Mucosa of descending colon (tissue), 3 donors: Measurements from ENCODE around the gene DNAJC3. TPM values are rescaled to one million over a fixed set of nuclear protein-coding genes. Genes with fewer than 3 reads are reported as not detected.

Experiments used
- ATAC-seq: fragments of 200-7000 bp; cut with Tn5 transposase; one replicate; pipeline ENCODE4 v1.9.1; 2020; ENCODE audit warnings: mild to moderate bottlenecking, moderate library complexity
- DNase-seq, 3 donors: peaks; one replicate each; pipeline ENCODE4 v3.0.0-alpha.2; 2020
- H3K36me3 ChIP-seq: fragments of 200-600 bp; one replicate; pipeline ENCODE4 v1.8.0; 2021; ENCODE audit warnings: low read depth, mild to moderate bottlenecking
- H3K4me1 ChIP-seq: fragments of 200-600 bp; one replicate; pipeline ENCODE4 v1.8.0; 2021; ENCODE audit warnings: low read depth, mild to moderate bottlenecking
- H3K4me3 ChIP-seq: fragments of 200-600 bp; one replicate; pipeline ENCODE4 v1.8.0; 2021; ENCODE audit warnings: mild to moderate bottlenecking
- H3K9me3 ChIP-seq: fragments of 200-600 bp; one replicate; pipeline ENCODE4 v1.8.0; 2021; ENCODE audit warnings: mild to moderate bottlenecking
- intact Hi-C, 2 donors: fragments of 100-400 bp; cut with DNase I in 1 of 2; cut with micrococcal nuclease in 1 of 2; formaldehyde crosslinking; loops; one replicate each; pipeline versions ENCODE4 v1.11.0 to v1.11.1; 2022; cut with DNase I, micrococcal nuclease
- long read RNA-seq, 2 donors: library from polyadenylated mRNA; unstranded; transcript quantifications; one replicate each; pipeline ENCODE4 v2.0.0, GENCODE V29; 2019 to 2021
- total RNA-seq, 3 donors: library from RNA; stranded (reverse); fragmentation: NEBNext Ultra II Directional in 2 of 3; extraction: Animal tissue kit (Norgen Biotek cat#: 25700) in 2 of 3; gene quantifications; one replicate each; pipeline versions ENCODE4 v1.2.1 to v1.2.4, GENCODE V29; 2021 to 2023
- TF ChIP-seq, protein P1 (sequence below): fragments of 200-600 bp; IDR thresholded peaks from one replicate; pipeline ENCODE4 v1.8.0; 2022; ENCODE audit warnings: antibody characterized with exemption, mild to moderate bottlenecking
- donor health status: DM: no; HTN: no; CAD: no; lungs with moderate emphysema.
- donor health status: DM: no; HTN: no; CAD: no.
- donor health status: DM: no; HTN: yes; CAD: no.

Gene DNAJC3, protein sequence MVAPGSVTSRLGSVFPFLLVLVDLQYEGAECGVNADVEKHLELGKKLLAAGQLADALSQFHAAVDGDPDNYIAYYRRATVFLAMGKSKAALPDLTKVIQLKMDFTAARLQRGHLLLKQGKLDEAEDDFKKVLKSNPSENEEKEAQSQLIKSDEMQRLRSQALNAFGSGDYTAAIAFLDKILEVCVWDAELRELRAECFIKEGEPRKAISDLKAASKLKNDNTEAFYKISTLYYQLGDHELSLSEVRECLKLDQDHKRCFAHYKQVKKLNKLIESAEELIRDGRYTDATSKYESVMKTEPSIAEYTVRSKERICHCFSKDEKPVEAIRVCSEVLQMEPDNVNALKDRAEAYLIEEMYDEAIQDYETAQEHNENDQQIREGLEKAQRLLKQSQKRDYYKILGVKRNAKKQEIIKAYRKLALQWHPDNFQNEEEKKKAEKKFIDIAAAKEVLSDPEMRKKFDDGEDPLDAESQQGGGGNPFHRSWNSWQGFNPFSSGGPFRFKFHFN
- total RNA-seq, result 10 to 100 TPM; 48.6 to 60.5 (median 55.2) TPM
- long read RNA-seq, donor 1, full-length matches to known transcripts, result 17 of 32 reads
- long read RNA-seq, donor 1, partial matches to known transcripts, result 13 of 32 reads
- long read RNA-seq, donor 1, other reads (novel, unspliced or antisense), result 2 of 32 reads
- long read RNA-seq, donor 2, full-length matches to known transcripts, result 7 of 76 reads
- long read RNA-seq, donor 2, partial matches to known transcripts, result 39 of 76 reads
- long read RNA-seq, donor 2, other reads (novel, unspliced or antisense), result 30 of 76 reads

DNA sequence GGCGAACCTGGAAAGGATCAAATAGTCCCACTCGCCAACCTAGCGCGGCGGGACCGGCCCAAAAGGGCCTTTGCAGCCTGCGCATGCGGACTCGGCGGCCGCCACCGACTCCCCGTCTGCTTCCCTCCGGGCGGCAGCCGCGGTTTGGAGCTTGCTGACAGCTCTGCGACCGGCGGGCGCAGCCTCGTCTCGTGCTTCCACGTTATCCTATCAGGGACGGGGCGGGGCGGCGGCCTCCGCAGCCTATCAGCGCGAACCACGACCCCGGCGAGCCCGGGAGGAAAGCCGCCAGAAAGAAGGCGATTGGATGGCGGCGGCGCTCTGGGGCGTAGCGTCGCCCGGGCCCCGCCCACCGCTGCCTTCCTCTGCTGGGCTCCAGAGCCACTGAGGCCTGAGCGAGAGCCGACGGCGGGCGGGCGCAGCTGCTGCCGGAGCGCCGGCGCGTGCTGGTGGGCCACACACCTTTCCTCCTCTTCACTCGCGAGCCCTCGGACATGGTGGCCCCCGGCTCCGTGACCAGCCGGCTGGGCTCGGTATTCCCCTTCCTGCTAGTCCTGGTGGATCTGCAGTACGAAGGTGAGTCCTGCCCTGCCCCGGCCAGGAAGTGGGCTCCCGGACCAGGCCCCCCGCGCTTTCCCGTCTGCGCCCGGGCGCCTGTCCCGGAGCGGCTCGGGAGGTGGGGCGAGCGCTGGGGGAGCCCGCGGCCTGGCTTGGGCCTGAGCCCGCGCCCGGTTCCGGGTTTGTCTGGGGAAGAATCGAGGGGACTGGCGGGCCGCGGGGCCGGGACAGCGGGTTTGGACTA is at the start of gene DNAJC3:
DNAJC3 (plus strand) TSS at position 378 of the 802 bp plus-strand sequence; CDS start at position 495, 117 bp downstream.
- ATAC-seq (peak; percentile 97), DNase-seq (peak; percentile 99)
- Histone ChIP-seq H3K36me3 (no peaks in the 10 kb centered on the region), H3K9me3 (peaks cover 2% of the 10 kb centered on the region), H3K4me1 (peaks cover 21% of the 10 kb centered on the region), H3K4me3 (peak within 1 kb of the TSS; percentile 95)
- intact Hi-C loops, result no loop called here
- TF ChIP-seq, protein P1, sequence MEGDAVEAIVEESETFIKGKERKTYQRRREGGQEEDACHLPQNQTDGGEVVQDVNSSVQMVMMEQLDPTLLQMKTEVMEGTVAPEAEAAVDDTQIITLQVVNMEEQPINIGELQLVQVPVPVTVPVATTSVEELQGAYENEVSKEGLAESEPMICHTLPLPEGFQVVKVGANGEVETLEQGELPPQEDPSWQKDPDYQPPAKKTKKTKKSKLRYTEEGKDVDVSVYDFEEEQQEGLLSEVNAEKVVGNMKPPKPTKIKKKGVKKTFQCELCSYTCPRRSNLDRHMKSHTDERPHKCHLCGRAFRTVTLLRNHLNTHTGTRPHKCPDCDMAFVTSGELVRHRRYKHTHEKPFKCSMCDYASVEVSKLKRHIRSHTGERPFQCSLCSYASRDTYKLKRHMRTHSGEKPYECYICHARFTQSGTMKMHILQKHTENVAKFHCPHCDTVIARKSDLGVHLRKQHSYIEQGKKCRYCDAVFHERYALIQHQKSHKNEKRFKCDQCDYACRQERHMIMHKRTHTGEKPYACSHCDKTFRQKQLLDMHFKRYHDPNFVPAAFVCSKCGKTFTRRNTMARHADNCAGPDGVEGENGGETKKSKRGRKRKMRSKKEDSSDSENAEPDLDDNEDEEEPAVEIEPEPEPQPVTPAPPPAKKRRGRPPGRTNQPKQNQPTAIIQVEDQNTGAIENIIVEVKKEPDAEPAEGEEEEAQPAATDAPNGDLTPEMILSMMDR, result peak; percentile 8

DNA sequence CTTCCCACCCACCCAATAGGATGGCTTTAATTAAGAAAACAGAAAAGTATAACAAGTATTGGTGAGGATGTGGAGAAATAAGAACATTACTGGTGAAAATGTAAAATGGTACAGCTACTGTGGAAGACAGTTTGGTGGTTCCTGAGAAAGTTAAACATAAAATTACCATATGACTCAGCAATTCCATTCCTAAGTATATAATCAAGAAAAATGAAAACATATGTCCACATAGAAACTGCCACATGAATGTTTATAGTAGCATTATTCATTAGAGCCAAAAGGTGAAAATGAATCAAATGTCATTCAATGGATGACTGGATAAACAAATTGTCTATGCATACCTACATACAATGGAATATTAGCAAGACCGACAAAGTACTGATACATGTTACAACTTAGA is 49.3 kb upstream of the DNAJC3 start:
- no peaks in the 10 kb centered on the region for H3K9me3 ChIP-seq
- no peaks in the 10 kb centered on the region for H3K36me3 ChIP-seq
- TF ChIP-seq, protein P1, result no peak
- H3K4me3 ChIP-seq, result no peak overlapping the region
- no peak for DNase-seq
- no peak for ATAC-seq
- H3K4me1 ChIP-seq, result no peaks in the 10 kb centered on the region
- intact Hi-C loops, result loop anchor here (10.0 kb wide), 1 partner anchor 207 kb away; no protein-coding TSS in a partner anchor

DNA sequence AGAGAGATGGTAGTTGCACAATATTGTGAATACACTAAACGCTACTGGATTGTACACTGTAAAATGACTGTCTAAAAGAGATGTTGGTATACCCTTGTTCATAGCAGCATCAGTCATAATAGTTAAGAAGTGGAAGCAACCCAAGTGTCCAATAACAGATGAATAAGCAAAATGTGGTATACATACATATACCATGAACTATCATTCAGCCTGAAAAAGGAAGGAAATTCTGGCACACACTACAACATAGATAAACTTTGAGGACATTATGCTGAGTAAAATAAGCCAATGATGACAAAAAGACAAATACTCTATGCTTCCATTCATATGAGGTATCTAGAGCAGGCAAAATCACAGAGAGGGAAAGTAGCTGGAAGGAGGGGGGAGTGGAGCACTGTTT is 48.5 kb upstream of the DNAJC3 start:
- TF ChIP-seq, protein P1, result no peak
- DNase-seq, result no peak

DNA sequence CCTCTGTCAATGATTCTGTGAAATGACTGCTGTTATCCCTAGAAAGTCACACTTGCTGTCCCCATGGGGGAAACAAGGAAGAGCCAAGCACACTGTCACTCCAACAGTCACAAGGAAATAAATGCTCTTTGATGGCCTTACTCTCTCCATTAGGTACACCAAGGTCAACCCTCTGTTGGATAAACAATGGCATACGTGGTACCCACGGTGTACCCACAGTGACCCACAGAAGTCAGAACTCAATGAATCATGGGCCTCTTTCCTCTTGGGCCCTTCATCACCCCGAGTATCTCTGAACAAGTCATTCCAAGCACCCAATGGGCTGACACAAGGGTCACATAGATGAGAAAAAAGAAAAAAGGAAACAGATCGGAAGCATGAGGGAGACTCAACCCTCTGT is 47.9 kb upstream of the DNAJC3 start:
- no peak for DNase-seq
- Histone ChIP-seq H3K4me1 (no peaks in the 10 kb centered on the region), H3K9me3 (no peaks in the 10 kb centered on the region), H3K4me3 (no peak overlapping the region), H3K36me3 (no peaks in the 10 kb centered on the region)
- intact Hi-C loops, result loop anchor here (10.0 kb wide), 1 partner anchor 206 kb away; no protein-coding TSS in a partner anchor
- no peak for ATAC-seq
- TF ChIP-seq, protein P1, result no peak

More for the DNA sequence above, 48.5 kb upstream of the DNAJC3 start:
- intact Hi-C loops, result loop anchor here (10.0 kb wide), 1 partner anchor 206 kb away; no protein-coding TSS in a partner anchor
- H3K4me1 ChIP-seq, result no peaks in the 10 kb centered on the region
- ATAC-seq, result no peak
- no peaks in the 10 kb centered on the region for H3K9me3 ChIP-seq
- no peak overlapping the region for H3K4me3 ChIP-seq
- no peaks in the 10 kb centered on the region for H3K36me3 ChIP-seq

DNA sequence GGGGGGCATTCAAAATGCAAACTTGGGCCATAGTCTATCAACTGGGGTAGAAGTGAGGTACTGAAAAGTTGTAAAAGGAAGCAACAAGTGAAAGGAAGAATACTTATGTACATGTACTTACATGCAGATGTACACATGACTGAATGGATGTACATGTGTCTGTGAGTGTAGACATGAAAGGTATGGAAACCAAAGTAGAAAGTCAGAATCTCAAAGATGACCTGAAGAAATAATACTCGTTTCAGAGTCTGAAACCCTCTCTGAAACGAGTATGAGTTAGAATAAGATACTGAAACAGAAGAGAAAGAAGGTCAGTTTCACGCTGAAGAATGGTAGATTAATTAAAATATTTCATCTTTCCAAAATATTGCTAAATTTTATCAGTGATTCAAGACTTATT is 46.3 kb upstream of the DNAJC3 start:
- intact Hi-C loops, result no loop called here
- Histone ChIP-seq H3K9me3 (no peaks in the 10 kb centered on the region), H3K4me3 (no peak overlapping the region), H3K36me3 (no peaks in the 10 kb centered on the region), H3K4me1 (no peaks in the 10 kb centered on the region)
- DNase-seq (no peak), ATAC-seq (no peak)
- TF ChIP-seq, protein P1, result no peak
